Gastrocnemius medialis (tissue), 4 donors: Measurements from ENCODE around the gene RSPH9.

ENCODE experiments used
- CTCF ChIP-seq, 5 experiments: fragments of 450-650 bp in 3 of 5; fragments of 200-600 bp in 2 of 5; sonication (generic) in 2 of 5; IDR thresholded peaks in 4 of 5; conservative IDR thresholded peaks in 1 of 5; 1 replicate in 4 of 5; 2 replicates in 1 of 5; pipeline ENCODE4 v1.5.1; 2016 to 2019; ENCODE audit warnings: antibody characterized with exemption in 5 of 5, mild to moderate bottlenecking in 3 of 5, moderate library complexity in 3 of 5
- POLR2A ChIP-seq, 2 donors: fragments of 450-650 bp; IDR thresholded peaks; one replicate each; pipeline ENCODE4 v1.6.1; 2017; ENCODE audit warnings: antibody characterized with exemption in 2 of 2, mild to moderate bottlenecking in 2 of 2, moderate library complexity in 2 of 2

GRCh38 chr6:43608310-43608763, 36.5 kb upstream of the RSPH9 start:
- peak; percentile 37 to 84 (median 72) for TF ChIP-seq CTCF (IDR thresholded peaks at IDR 0.05 in 4 of 5, conservative IDR thresholded peaks at IDR 0.05 in 1 of 5)
- no peak for TF ChIP-seq POLR2A (IDR thresholded peaks at IDR 0.05)
